H1 (cell line): ENCODE measurements around the gene DIABLO. TPM values are rescaled to one million over a fixed set of nuclear protein-coding genes. Genes with fewer than 3 reads are reported as not detected.

ENCODE experiments used
- CTCF ChIA-PET: fragments of 300-600 bp; sonication (Branson Sonifier 250); formaldehyde crosslinking; loops from one replicate; lab custom pipeline; 2021; ENCODE audit not compliant: partially characterized antibody; lab: Charles Lee
- POLR2A ChIA-PET: fragments of 300-600 bp; sonication (Branson Sonifier 250); formaldehyde crosslinking; loops from one replicate; lab custom pipeline; 2021; ENCODE audit warnings: inconsistent platforms; ENCODE audit not compliant: partially characterized antibody; lab: Charles Lee
- DNase-seq, 2 experiments: peaks; one replicate each; pipeline versions ENCODE4 v3.0.0 to v3.0.0-alpha.2; 2010 to 2022; ENCODE audit warnings: low spot score in 2 of 2, low read depth in 1 of 2, mixed read lengths in 1 of 2
- FAIRE-seq: peaks from 2 replicates; lab custom pipeline; 2011; peaks lifted over from hg19 to GRCh38; lab: Jason Lieb, UNC
- H2AFZ ChIP-seq: 2 replicates; pipeline ENCODE4 v1.8.1; 2012; ENCODE audit warnings: low read length, inconsistent platforms
- H2AK5ac ChIP-seq: 2 replicates; pipeline ENCODE4 v1.6.1; 2013; ENCODE audit warnings: low read depth, low read length
- H2BK120ac ChIP-seq: replicated peaks from 2 replicates; pipeline ENCODE3; 2013; ENCODE audit warnings: low read depth, low read length, inconsistent platforms
- H2BK12ac ChIP-seq: 2 replicates; pipeline ENCODE4 v1.6.1; 2013; ENCODE audit warnings: low read depth, low read length
- H2BK15ac ChIP-seq: 2 replicates; pipeline ENCODE4 v1.6.1; 2013; ENCODE audit warnings: low read length
- H2BK20ac ChIP-seq: 2 replicates; pipeline ENCODE4 v1.6.1; 2013; ENCODE audit warnings: low read length
- H2BK5ac ChIP-seq: 2 replicates; pipeline ENCODE4 v1.6.1; 2013; ENCODE audit warnings: low read depth, low read length
- H3K14ac ChIP-seq: 2 replicates; pipeline ENCODE4 v1.6.1; 2013; ENCODE audit warnings: inconsistent platforms; ENCODE audit not compliant: insufficient read length
- H3K18ac ChIP-seq: 2 replicates; pipeline ENCODE4 v1.6.1; 2013; ENCODE audit warnings: low read length; ENCODE audit errors: extremely low read depth
- H3K23ac ChIP-seq: 2 replicates; pipeline ENCODE4 v1.6.1; 2013; ENCODE audit warnings: inconsistent platforms; ENCODE audit not compliant: insufficient read length
- H3K23me2 ChIP-seq: 2 replicates; pipeline ENCODE4 v1.6.1; 2013; ENCODE audit warnings: low read depth, low read length
- H3K27ac ChIP-seq: 2 replicates; pipeline ENCODE4 v1.6.1; 2011; ENCODE audit warnings: low read depth, low read length, inconsistent platforms
- H3K27me3 ChIP-seq, 4 experiments: replicated peaks in 1 of 4; 1 replicate in 1 of 4; 2 replicates in 3 of 4; pipeline versions ENCODE4 v1.6.1 to v1.8.1; 2011 to 2013; ENCODE audit warnings: low read length in 3 of 4, mild to moderate bottlenecking in 3 of 4, inconsistent platforms in 2 of 4, mixed read lengths in 2 of 4, moderate library complexity in 1 of 4; ENCODE audit not compliant: control insufficient read depth in 3 of 4, insufficient read depth in 3 of 4; ENCODE audit errors: extremely low read depth in 1 of 4
- H3K36me3 ChIP-seq, 4 experiments: 2 replicates each; pipeline versions ENCODE4 v1.6.1 to v1.8.1; 2011 to 2013; ENCODE audit warnings: mild to moderate bottlenecking in 4 of 4, low read length in 3 of 4, moderate library complexity in 2 of 4, control low read depth in 1 of 4, inconsistent platforms in 1 of 4; ENCODE audit not compliant: insufficient read depth in 4 of 4, control insufficient read depth in 2 of 4
- H3K4ac ChIP-seq: replicated peaks from 2 replicates; pipeline ENCODE3; 2013; ENCODE audit warnings: low read length, low read depth, mixed read lengths, inconsistent platforms; ENCODE audit not compliant: insufficient read length
- H3K4me1 ChIP-seq, 4 experiments: replicated peaks in 1 of 4; 1 replicate in 1 of 4; 2 replicates in 3 of 4; pipeline versions ENCODE4 v1.6.1 to v1.8.1; 2011 to 2013; ENCODE audit warnings: low read length in 3 of 4, inconsistent platforms in 2 of 4, mixed read lengths in 1 of 4; ENCODE audit not compliant: insufficient read depth in 4 of 4, control insufficient read depth in 3 of 4
- H3K4me2 ChIP-seq, 2 experiments: 2 replicates each; pipeline versions ENCODE4 v1.6.1 to v1.8.1; 2011 to 2013; ENCODE audit warnings: low read depth in 2 of 2, low read length in 2 of 2, control low read depth in 1 of 2, inconsistent platforms in 1 of 2, mild to moderate bottlenecking in 1 of 2; ENCODE audit not compliant: insufficient read depth in 1 of 2
- H3K4me3 ChIP-seq, 4 experiments: fragments of 200-600, 300-600 bp in 1 of 4; sonication (generic), shearing (Covaris generic), sonication (Bioruptor Twin) in 1 of 4; 2 replicates each; pipeline versions ENCODE4 v1.5.1 to v1.8.1; 2011 to 2016; ENCODE audit warnings: low read length in 4 of 4, low read depth in 3 of 4, control low read depth in 2 of 4, inconsistent platforms in 2 of 4, mild to moderate bottlenecking in 2 of 4, mixed read lengths in 1 of 4, moderate library complexity in 1 of 4; ENCODE audit not compliant: insufficient read depth in 2 of 4; ENCODE audit errors: extremely low read depth in 1 of 4
- H3K56ac ChIP-seq: replicated peaks from 2 replicates; pipeline ENCODE3; 2013; ENCODE audit warnings: low read depth, mild to moderate bottlenecking, mixed read lengths, low read length, inconsistent platforms; ENCODE audit not compliant: insufficient read length
- H3K79me1 ChIP-seq: 2 replicates; pipeline ENCODE4 v1.6.1; 2013; ENCODE audit warnings: low read depth, low read length, control low read depth
- H3K79me2 ChIP-seq, 2 experiments: 2 replicates each; pipeline versions ENCODE4 v1.6.1 to v1.8.1; 2012 to 2013; ENCODE audit warnings: low read length in 2 of 2, mild to moderate bottlenecking in 2 of 2, inconsistent platforms in 1 of 2; ENCODE audit not compliant: insufficient read depth in 2 of 2, control insufficient read depth in 1 of 2
- H3K9ac ChIP-seq, 4 experiments: replicated peaks in 1 of 4; 1 replicate in 1 of 4; 2 replicates in 3 of 4; pipeline versions ENCODE4 v1.6.1 to v1.8.1; 2011 to 2013; ENCODE audit warnings: low read depth in 3 of 4, low read length in 3 of 4, control low read depth in 2 of 4, mild to moderate bottlenecking in 2 of 4, moderate library complexity in 2 of 4, inconsistent platforms in 1 of 4; ENCODE audit errors: extremely low read depth in 1 of 4
- H3K9me3 ChIP-seq, 2 experiments: 2 replicates each; pipeline versions ENCODE4 v1.6.1 to v1.8.1; 2012 to 2013; ENCODE audit warnings: mild to moderate bottlenecking in 2 of 2, moderate library complexity in 2 of 2, control low read depth in 1 of 2, inconsistent platforms in 1 of 2, low read depth in 1 of 2, low read length in 1 of 2, mixed read lengths in 1 of 2; ENCODE audit not compliant: insufficient read depth in 2 of 2
- H4K20me1 ChIP-seq, 2 experiments: replicated peaks in 1 of 2; 2 replicates each; pipeline versions ENCODE3 to v1.8.1; 2011 to 2013; ENCODE audit warnings: inconsistent platforms in 2 of 2, low read length in 2 of 2, mild to moderate bottlenecking in 1 of 2; ENCODE audit not compliant: insufficient read depth in 2 of 2, control insufficient read depth in 1 of 2
- H4K5ac ChIP-seq: 2 replicates; pipeline ENCODE4 v1.6.1; 2013; ENCODE audit warnings: low read length, low read depth, mixed read lengths, inconsistent platforms; ENCODE audit not compliant: insufficient read length
- H4K8ac ChIP-seq: 2 replicates; pipeline ENCODE4 v1.8.0; 2013; ENCODE audit warnings: mild to moderate bottlenecking, moderate library complexity, low read length, inconsistent platforms; ENCODE audit not compliant: insufficient read depth; ENCODE audit errors: extremely low read depth
- H4K91ac ChIP-seq: replicated peaks from 2 replicates; pipeline ENCODE3; 2013; ENCODE audit warnings: low read length, mixed read lengths, inconsistent platforms; ENCODE audit not compliant: insufficient read length
- CBX5 ChIP-seq: fragments of 300-800, 300-1000 bp; sonication (generic); IDR thresholded peaks from 2 replicates; pipeline ENCODE4 v1.7.1; 2016; ENCODE audit warnings: antibody characterized with exemption, low read length, low read depth
- CEBPB ChIP-seq: IDR thresholded peaks from 2 replicates; pipeline ENCODE4 v1.6.1; 2012; ENCODE audit warnings: low read depth, low read length
- EP300 ChIP-seq, 2 experiments: IDR thresholded peaks; 1 replicate in 1 of 2; 2 replicates in 1 of 2; pipeline ENCODE4 v1.6.1; 2011 to 2012; ENCODE audit warnings: low read depth in 2 of 2, low read length in 2 of 2, mild to moderate bottlenecking in 2 of 2, borderline replicate concordance in 1 of 2, inconsistent platforms in 1 of 2, moderate library complexity in 1 of 2
- JUND ChIP-seq: IDR thresholded peaks from 2 replicates; pipeline ENCODE4 v1.6.1; 2011; ENCODE audit warnings: mild to moderate bottlenecking, improper control_type of control experiment, low read length
- NANOG ChIP-seq: IDR thresholded peaks from 2 replicates; pipeline ENCODE4 v1.6.1; 2011; ENCODE audit warnings: low read length, low read depth, mild to moderate bottlenecking, inconsistent platforms; ENCODE audit not compliant: insufficient read depth, poor library complexity, severe bottlenecking
- NRF1 ChIP-seq: IDR thresholded peaks from 2 replicates; pipeline ENCODE4 v1.6.1; 2011; ENCODE audit warnings: mild to moderate bottlenecking, low read depth, low read length, improper control_type of control experiment
- PHF8 ChIP-seq: fragments of 200-600 bp; sonication (generic); conservative IDR thresholded peaks from 2 replicates; pipeline ENCODE4 v1.7.1; 2012; ENCODE audit warnings: low read depth, mild to moderate bottlenecking, inconsistent platforms, low read length, moderate library complexity
- POU5F1 ChIP-seq: IDR thresholded peaks from 2 replicates; pipeline ENCODE4 v1.6.1; 2011; ENCODE audit warnings: low read depth, mild to moderate bottlenecking, low read length, moderate library complexity
- RBBP5 ChIP-seq: IDR thresholded peaks from 2 replicates; pipeline ENCODE4 v1.7.1; 2012; ENCODE audit warnings: low read depth, mild to moderate bottlenecking, inconsistent platforms, low read length, moderate library complexity, borderline replicate concordance
- RFX5 ChIP-seq: IDR thresholded peaks from 2 replicates; pipeline ENCODE4 v1.6.1; 2011; ENCODE audit warnings: low read depth, low read length, improper control_type of control experiment, borderline replicate concordance
- SP4 ChIP-seq: IDR thresholded peaks from 2 replicates; pipeline ENCODE4 v1.6.1; 2012; ENCODE audit warnings: low read length, inconsistent platforms
- SUZ12 ChIP-seq: fragments of 200-600 bp; sonication (generic); IDR thresholded peaks from 2 replicates; pipeline ENCODE4 v1.6.1; 2012; ENCODE audit warnings: mild to moderate bottlenecking, inconsistent platforms, low read length, moderate library complexity, mixed read lengths
- WGBS, 2 experiments: shearing (Covaris generic) in 1 of 2; methylation state at CpG; one replicate each; pipeline versions ENCODE4 v1.1.6 to v1.1.7; 2013 to 2015; ENCODE audit warnings: low lambda C conversion rate in 2 of 2, mixed read lengths in 2 of 2, inconsistent platforms in 1 of 2, low coverage in 1 of 2, missing lambda C conversion rate in 1 of 2; ENCODE audit not compliant: insufficient replicate concordance in 2 of 2, insufficient coverage in 1 of 2, insufficient read length in 1 of 2; ENCODE audit errors: extremely low coverage in 1 of 2, missing lambda C conversion rate in 1 of 2; 5-methylcytosine and 5-hydroxymethylcytosine counted together
- polyA plus RNA-seq, 7 experiments: library from polyadenylated mRNA; depleted of rRNA in 3 of 7; stranded (reverse) in 5 of 7; unstranded in 2 of 7; fragments of >200 nt in 5 of 7; fragments of 200-250 nt in 2 of 7; gene quantifications; 1 replicate in 5 of 7; 2 replicates in 1 of 7; 4 replicates in 1 of 7; pipeline versions ENCODE4 v1.2.1 to v1.2.3, GENCODE V29; 2011 to 2013; ENCODE audit warnings: missing spikeins in 2 of 7, mixed read lengths in 2 of 7
- total RNA-seq: library from RNA; stranded (reverse); fragmentation: NEBNext Ultra II Directional; extraction: Animal tissue kit (Norgen Biotek cat#: 25700); gene quantifications from 2 replicates; pipeline ENCODE4 v1.2.1, GENCODE V29; 2021

Gene DIABLO
- total and polyA plus RNA-seq, 2 of the 8 experiments (the other 6 are each of a cell fraction or from before 2014, with no cell fraction given) = 65.2 to 68.3 TPM

GRCh38 chr12:122172262-122172939 is 53.5 kb downstream of the DIABLO start:
- DNase-seq (no peak), FAIRE-seq (no peak)
- no peaks in the 10 kb centered on the region for H4K20me1 ChIP-seq
- H4K8ac ChIP-seq = no peak overlapping the region
- H3K79me2 ChIP-seq = no peaks in the 10 kb centered on the region
- no peak overlapping the region for H4K91ac ChIP-seq
- no peak overlapping the region for H3K14ac ChIP-seq
- H3K9me3 ChIP-seq = no peaks in the 10 kb centered on the region
- H2AK5ac ChIP-seq = no peak overlapping the region
- H3K18ac ChIP-seq = no peak overlapping the region
- H2BK15ac ChIP-seq = no peak overlapping the region
- no peak overlapping the region for H2BK120ac ChIP-seq
- H3K27me3 ChIP-seq = peaks cover 0 to 3% (median 0%) of the 10 kb centered on the region in 4 experiments; a peak in 1 of 7 replicates
- H3K79me1 ChIP-seq = no peaks in the 10 kb centered on the region
- H3K56ac ChIP-seq = no peak overlapping the region
- ChIA-PET POLR2A (interaction anchor here (0.6 to 1.1 kb wide), 2 partner anchors 42 to 53 kb away, joined by 3 read pairs; no protein-coding TSS in a partner anchor), CTCF (interaction anchor here (0.6 to 3.1 kb wide), 4 partner anchors 13 to 118 kb away, joined by 3 to 17 read pairs (median 4); no protein-coding TSS in a partner anchor)
- no peak overlapping the region for H3K4ac ChIP-seq
- H3K36me3 ChIP-seq = no peaks in the 10 kb centered on the region
- H3K4me1 ChIP-seq = no peaks in the 10 kb centered on the region
- H2BK12ac ChIP-seq = no peak overlapping the region
- H3K4me3 ChIP-seq = no peak overlapping the region
- H3K9ac ChIP-seq = no peak overlapping the region; a peak in 1 of 7 replicates
- no peaks in the 10 kb centered on the region; the same call in 1 of the 2 replicates for H3K23me2 ChIP-seq
- H3K27ac ChIP-seq = no peak overlapping the region
- no peak overlapping the region for H2BK5ac ChIP-seq
- H2AFZ ChIP-seq = no peak overlapping the region
- no peak overlapping the region for H3K23ac ChIP-seq
- H2BK20ac ChIP-seq = no peak overlapping the region
- no peak overlapping the region for H3K4me2 ChIP-seq
- WGBS, 2 experiments = 95% methylated on average over 17 of the region's 17 CpGs; no CpG with 5 or more reads in 1 of the 2 experiments
- no peak overlapping the region for H4K5ac ChIP-seq
- TF ChIP-seq EP300 (IDR thresholded peaks at IDR 0.05; ENCODE audit: borderline replicate concordance in 1 of 2, low read depth in 2 of 2, low read length in 2 of 2) = no peak
- TF ChIP-seq NANOG = no peak
- no peak for TF ChIP-seq CBX5
- TF ChIP-seq CEBPB = no peak
- no peak for TF ChIP-seq PHF8
- TF ChIP-seq POU5F1 = no peak
- TF ChIP-seq SUZ12 = no peak
- TF ChIP-seq JUND = no peak
- TF ChIP-seq NRF1 = no peak
- TF ChIP-seq SP4 = no peak
- no peak for TF ChIP-seq RBBP5
- TF ChIP-seq RFX5 = no peak
